HCT116 (cell line): ENCODE results near the gene CX3CR1. TPM values are rescaled to one million over a fixed set of nuclear protein-coding genes. Genes with fewer than 3 reads are reported as not detected.

Source experiments
- total RNA-seq: library from RNA; stranded (reverse); gene quantifications from one replicate; pipeline ENCODE4 v1.2.1, GENCODE V29; 2021; ENCODE audit not compliant: unreplicated experiment

CX3CR1 gene
- total RNA-seq, 1 experiment from 2014 or later: 0.10 TPM

Other genes with a start within 250 kb of the CX3CR1 start
- gene SCN11A, start 228.1 kb downstream of the CX3CR1 start, total RNA-seq: 0.05 TPM
- gene WDR48, start 228.0 kb downstream of the CX3CR1 start, total RNA-seq: 35.6 TPM
- 38.8 TPM for gene GORASP1, start 172.4 kb downstream of the CX3CR1 start, total RNA-seq
- gene TTC21A, start 172.4 kb downstream of the CX3CR1 start, total RNA-seq: 5.6 TPM
- 15.0 TPM for gene CSRNP1, start 126.4 kb downstream of the CX3CR1 start, total RNA-seq
- gene XIRP1, start 87.4 kb downstream of the CX3CR1 start, total RNA-seq: not detected
- not detected for gene CCR8, start 49.7 kb upstream of the CX3CR1 start, total RNA-seq
- gene SLC25A38, start 103.3 kb upstream of the CX3CR1 start, total RNA-seq: 26.7 TPM
- 2,486 TPM for gene RPSA, start 126.7 kb upstream of the CX3CR1 start, total RNA-seq
- gene MOBP, start 187.6 kb upstream of the CX3CR1 start, total RNA-seq: not detected